ENCODE results near the gene KL. TPM values are rescaled to one million over a fixed set of nuclear protein-coding genes. Genes with fewer than 3 reads are reported as not detected.

Gene KL
- total RNA-seq, 4 donors from 2014 or later: 0.60 to 3.4 (median 1.2) TPM

DNA sequence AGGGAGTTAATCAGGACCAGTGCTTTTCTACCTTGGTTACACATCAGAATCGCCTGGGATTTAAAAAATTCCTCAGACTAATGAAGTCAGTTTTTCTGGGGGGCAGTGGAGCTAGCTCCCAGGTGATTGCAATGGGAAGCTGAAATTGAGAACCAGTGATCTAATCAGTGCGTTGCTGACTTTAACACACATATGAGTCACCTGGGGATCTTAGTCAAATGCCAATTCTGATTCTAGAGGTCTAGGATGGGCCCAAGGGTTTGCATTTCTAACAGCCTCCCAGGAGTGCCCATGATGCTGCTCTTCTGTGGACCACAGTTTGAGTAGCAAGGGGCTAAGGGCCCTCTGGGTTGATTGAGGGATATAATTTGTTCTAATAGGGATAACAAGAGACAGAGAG lies 54.5 kb downstream of the KL start:
- WGBS, 2 donors (ENCODE audit: low coverage in 1 of 2): 84 to 100% methylated on average over 1 to 2 of the region's 2 CpGs
- intact Hi-C loops (cut with DNase I; ENCODE audit: low total_unique reads): no loop called here
- TF ChIP-seq, protein P1, sequence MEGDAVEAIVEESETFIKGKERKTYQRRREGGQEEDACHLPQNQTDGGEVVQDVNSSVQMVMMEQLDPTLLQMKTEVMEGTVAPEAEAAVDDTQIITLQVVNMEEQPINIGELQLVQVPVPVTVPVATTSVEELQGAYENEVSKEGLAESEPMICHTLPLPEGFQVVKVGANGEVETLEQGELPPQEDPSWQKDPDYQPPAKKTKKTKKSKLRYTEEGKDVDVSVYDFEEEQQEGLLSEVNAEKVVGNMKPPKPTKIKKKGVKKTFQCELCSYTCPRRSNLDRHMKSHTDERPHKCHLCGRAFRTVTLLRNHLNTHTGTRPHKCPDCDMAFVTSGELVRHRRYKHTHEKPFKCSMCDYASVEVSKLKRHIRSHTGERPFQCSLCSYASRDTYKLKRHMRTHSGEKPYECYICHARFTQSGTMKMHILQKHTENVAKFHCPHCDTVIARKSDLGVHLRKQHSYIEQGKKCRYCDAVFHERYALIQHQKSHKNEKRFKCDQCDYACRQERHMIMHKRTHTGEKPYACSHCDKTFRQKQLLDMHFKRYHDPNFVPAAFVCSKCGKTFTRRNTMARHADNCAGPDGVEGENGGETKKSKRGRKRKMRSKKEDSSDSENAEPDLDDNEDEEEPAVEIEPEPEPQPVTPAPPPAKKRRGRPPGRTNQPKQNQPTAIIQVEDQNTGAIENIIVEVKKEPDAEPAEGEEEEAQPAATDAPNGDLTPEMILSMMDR (IDR thresholded peaks at IDR 0.05): no peak
- no peak for TF ChIP-seq POLR2A (IDR thresholded peaks at IDR 0.05)
- no peak for TF ChIP-seq POLR2AphosphoS5 (IDR thresholded peaks at IDR 0.05)
- TF ChIP-seq EP300 (IDR thresholded peaks at IDR 0.05; ENCODE audit: low read depth): no peak
- in situ Hi-C loops (cut with MboI; ENCODE audit: low pct_ligation_motif_present in 1 of 4, low pct_unique_long_range_greater_than_20kb in 1 of 4, low sequenced_read_pairs in 3 of 4): no loop called here
- H3K9me3 ChIP-seq: no peaks in the 10 kb centered on the region
- no peak for DNase-seq
- no peak overlapping the region for H3K4me3 ChIP-seq
- H3K4me1 ChIP-seq: peaks cover 0 to under 1% (median 0%) of the 10 kb centered on the region in 4 donors
- H3K36me3 ChIP-seq: no peaks in the 10 kb centered on the region
- H3K27ac ChIP-seq: no peak overlapping the region
- no peaks in the 10 kb centered on the region for H3K27me3 ChIP-seq

DNA sequence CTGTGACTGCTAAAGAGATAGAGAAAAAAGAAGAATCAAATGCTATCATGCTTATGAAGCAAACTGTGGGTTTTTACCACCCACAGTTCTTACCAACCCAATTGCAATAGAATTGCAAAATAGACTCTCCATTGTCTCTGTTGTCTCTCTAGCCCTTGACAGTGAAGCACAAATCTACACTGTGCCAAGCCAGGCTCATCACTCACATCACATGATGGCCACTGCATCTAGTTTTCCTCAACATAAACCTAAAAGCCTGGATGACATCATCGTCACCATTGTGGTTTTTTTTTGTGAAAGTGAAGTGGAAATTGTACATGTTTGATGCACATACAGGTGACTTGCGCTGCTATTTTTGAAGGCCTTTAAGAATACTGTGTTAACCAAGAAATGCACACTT lies 56.1 kb downstream of the KL start:
- TF ChIP-seq EP300 (IDR thresholded peaks at IDR 0.05; ENCODE audit: low read depth): no peak
- TF ChIP-seq, protein P1 (IDR thresholded peaks at IDR 0.05): no peak
- no peak for TF ChIP-seq POLR2A (IDR thresholded peaks at IDR 0.05)
- TF ChIP-seq POLR2AphosphoS5 (IDR thresholded peaks at IDR 0.05): no peak
- no peak for DNase-seq
- H3K36me3 ChIP-seq: no peaks in the 10 kb centered on the region
- H3K27ac ChIP-seq: no peak overlapping the region
- H3K27me3 ChIP-seq: no peaks in the 10 kb centered on the region
- no peaks in the 10 kb centered on the region for H3K9me3 ChIP-seq
- peaks cover 0 to 8% (median 1%) of the 10 kb centered on the region in 4 donors for H3K4me1 ChIP-seq
- WGBS, 2 donors (ENCODE audit: low coverage in 1 of 2): 82 to 91% methylated on average over 2 of the region's 2 CpGs
- H3K4me3 ChIP-seq: no peak overlapping the region
- in situ Hi-C loops (cut with MboI; ENCODE audit: low pct_ligation_motif_present in 1 of 4, low pct_unique_long_range_greater_than_20kb in 1 of 4, low sequenced_read_pairs in 3 of 4) (no loop called here), intact Hi-C loops (cut with DNase I; ENCODE audit: low total_unique reads) (no loop called here)

DNA sequence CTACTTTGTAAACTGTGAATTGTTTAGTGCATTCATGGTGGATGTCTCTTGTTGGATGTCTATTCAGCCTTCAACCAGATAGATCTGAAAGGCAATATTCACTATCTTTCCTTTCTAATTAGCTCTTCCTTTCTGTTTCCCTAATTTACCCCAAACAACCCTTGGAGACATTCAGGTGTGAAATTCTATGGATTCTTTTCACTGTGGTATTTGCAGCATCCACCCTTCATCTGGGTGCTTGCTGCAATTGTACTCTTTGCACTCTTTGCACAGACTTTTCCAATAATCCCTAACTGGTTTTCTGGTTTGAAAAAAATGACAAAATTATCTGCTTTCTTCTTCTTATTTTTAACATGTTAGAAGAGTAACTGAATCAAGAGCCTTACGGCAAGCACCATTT lies 56.5 kb downstream of the KL start:
- Histone ChIP-seq H3K27me3 (no peaks in the 10 kb centered on the region), H3K9me3 (no peaks in the 10 kb centered on the region), H3K4me3 (no peak overlapping the region), H3K36me3 (no peaks in the 10 kb centered on the region), H3K4me1 (peaks cover 0 to 8% (median 1%) of the 10 kb centered on the region in 4 donors), H3K27ac (no peak overlapping the region)
- TF ChIP-seq POLR2A (IDR thresholded peaks at IDR 0.05) (no peak), EP300 (IDR thresholded peaks at IDR 0.05; ENCODE audit: low read depth) (no peak), POLR2AphosphoS5 (IDR thresholded peaks at IDR 0.05) (no peak)
- TF ChIP-seq, protein P1 (IDR thresholded peaks at IDR 0.05): no peak
- no peak for DNase-seq
- in situ Hi-C loops (cut with MboI; ENCODE audit: low pct_ligation_motif_present in 1 of 4, low pct_unique_long_range_greater_than_20kb in 1 of 4, low sequenced_read_pairs in 3 of 4) (no loop called here), intact Hi-C loops (cut with DNase I; ENCODE audit: low total_unique reads) (no loop called here)
- WGBS, 2 donors (ENCODE audit: low coverage in 1 of 2): 100% methylated on average over 1 of the region's 1 CpG

DNA sequence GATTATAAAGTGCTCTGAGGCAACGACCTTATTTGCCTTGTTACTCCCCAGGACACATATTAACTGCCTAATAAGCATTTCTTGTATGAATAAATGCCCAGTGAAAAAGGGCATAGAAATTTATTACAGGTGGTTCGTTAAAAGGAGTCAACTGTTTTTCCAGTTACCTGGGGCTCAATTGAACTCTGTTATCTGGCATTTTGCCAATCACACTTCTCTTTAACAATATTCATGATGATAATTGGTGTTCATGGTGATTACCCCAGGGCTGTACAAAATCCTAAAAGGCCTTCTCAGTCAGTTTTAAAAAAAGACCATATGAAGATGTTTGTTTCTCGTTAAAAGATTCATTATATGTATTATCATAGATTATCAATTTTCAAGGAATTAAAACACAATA lies 57.1 kb downstream of the KL start:
- intact Hi-C loops (cut with DNase I; ENCODE audit: low total_unique reads): no loop called here
- in situ Hi-C loops (cut with MboI; ENCODE audit: low pct_ligation_motif_present in 1 of 4, low pct_unique_long_range_greater_than_20kb in 1 of 4, low sequenced_read_pairs in 3 of 4): no loop called here
- DNase-seq: no peak
- Histone ChIP-seq H3K36me3 (no peaks in the 10 kb centered on the region), H3K9me3 (no peaks in the 10 kb centered on the region), H3K4me1 (peaks cover 0 to 8% (median 1%) of the 10 kb centered on the region in 4 donors), H3K4me3 (no peak overlapping the region), H3K27me3 (no peaks in the 10 kb centered on the region), H3K27ac (no peak overlapping the region)
- 83 to 89% methylated on average over 3 of the region's 3 CpGs for WGBS, 2 donors (ENCODE audit: low coverage in 1 of 2)
- TF ChIP-seq POLR2A (IDR thresholded peaks at IDR 0.05): no peak

Measured in transverse colon (tissue), 4 donors.